K562 (cell line): Measurements from ENCODE around the gene DUSP16. TPM values are rescaled to one million over a fixed set of nuclear protein-coding genes. Genes with fewer than 3 reads are reported as not detected.

Source experiments
- BACH1 ChIP-seq: fragments of 200-800 bp; sonication (Bioruptor generic); IDR thresholded peaks from 2 replicates; pipeline ENCODE4 v1.6.1; 2016; ENCODE audit warnings: missing genetic modification characterization, missing compliant biosample characterization
- CAMTA2 ChIP-seq: fragments of 250-450 bp; sonication (Bioruptor Pico); conservative IDR thresholded peaks from 2 replicates; pipeline ENCODE4 v1.5.1; 2022
- CC2D1A ChIP-seq: fragments of 450-650 bp; IDR thresholded peaks from 2 replicates; pipeline ENCODE4 v1.6.1; 2017; ENCODE audit warnings: mild to moderate bottlenecking
- EHMT2 ChIP-seq: fragments of 450-650 bp; IDR thresholded peaks from 2 replicates; pipeline ENCODE4 v1.6.1; 2018; ENCODE audit warnings: antibody characterized with exemption
- EP400 ChIP-seq: fragments of 450-650 bp; IDR thresholded peaks from 2 replicates; pipeline ENCODE4 v1.6.1; 2017; ENCODE audit warnings: antibody characterized with exemption, mild to moderate bottlenecking, moderate library complexity
- EZH2 ChIP-seq: IDR thresholded peaks from 2 replicates; pipeline ENCODE4 v1.6.1; 2012; ENCODE audit warnings: low read depth, mild to moderate bottlenecking, inconsistent platforms, low read length, borderline replicate concordance
- POLR2AphosphoS2 ChIP-seq: IDR thresholded peaks from 2 replicates; pipeline ENCODE4 v1.6.1; 2012; ENCODE audit warnings: low read length, improper control_type of control experiment
- RBM17 ChIP-seq: fragments of 200-400 bp; formaldehyde crosslinking; IDR thresholded peaks from 2 replicates; pipeline ENCODE4 v1.6.1; 2017; ENCODE audit warnings: low read depth, mild to moderate bottlenecking, low read length, borderline replicate concordance
- RBM22 ChIP-seq: fragments of 200-400 bp; formaldehyde crosslinking; IDR thresholded peaks from 2 replicates; pipeline ENCODE4 v1.6.1; 2018; ENCODE audit warnings: low read length, low read depth; ENCODE audit not compliant: poor library complexity, severe bottlenecking
- U2AF1 ChIP-seq: fragments of 200-400 bp; formaldehyde crosslinking; optimal IDR thresholded peaks from 2 replicates; pipeline ENCODE3; 2017; ENCODE audit warnings: mild to moderate bottlenecking, low read depth, low read length, moderate library complexity
- ZFPM2 ChIP-seq: fragments of 250-450 bp; sonication (Bioruptor Pico); IDR thresholded peaks from 2 replicates; pipeline ENCODE4 v1.5.1; 2022; ENCODE audit warnings: mild to moderate bottlenecking
- ZNF140 ChIP-seq: fragments of 250-450 bp; sonication (Bioruptor Pico); IDR thresholded peaks from 2 replicates; pipeline ENCODE4 v1.8.0; 2021; ENCODE audit warnings: moderate library complexity, mild to moderate bottlenecking, inconsistent platforms
- ZNF146 ChIP-seq: IDR thresholded peaks from one replicate; pipeline ENCODE4 v1.6.1; 2018; ENCODE audit warnings: missing compliant biosample characterization; ENCODE audit not compliant: unreplicated experiment
- ZNF668 ChIP-seq: fragments of 250-450 bp; sonication (Bioruptor Pico); IDR thresholded peaks from 2 replicates; pipeline ENCODE4 v1.8.0; 2022; ENCODE audit warnings: mild to moderate bottlenecking, inconsistent platforms
- polyA plus RNA-seq, 8 experiments: library from polyadenylated mRNA; depleted of rRNA in 4 of 8; stranded (reverse) in 5 of 8; unstranded in 3 of 8; fragments of >200 nt; fragmentation: Nextera tagmentation in 2 of 8; fragmentation: Illumina TruSeq in 1 of 8; extraction: Ambion mirVana in 2 of 8; extraction: Trizol in 1 of 8; gene quantifications; 2 replicates each; pipeline versions ENCODE4 v1.2.1 to v1.2.3, GENCODE V29; 2011 to 2014; ENCODE audit warnings: inconsistent platforms in 1 of 8, missing spikeins in 1 of 8
- total RNA-seq, 7 experiments: library from RNA; depleted of rRNA in 6 of 7; stranded (reverse); fragments of >200 nt in 6 of 7; fragmentation: Illumina TruSeq in 2 of 7; extraction: Trizol in 2 of 7; gene quantifications; 2 replicates each; pipeline versions ENCODE4 v1.2.1 to v1.2.3, GENCODE V29; 2011 to 2021; ENCODE audit warnings: low replicate concordance in 1 of 7
- TF ChIP-seq, protein P1 (sequence below): fragments of 450-650 bp; formaldehyde crosslinking; IDR thresholded peaks from 2 replicates; pipeline ENCODE4 v1.4.0; 2022; ENCODE audit warnings: mild to moderate bottlenecking, moderate library complexity
- TF ChIP-seq, protein P2 (sequence below): fragments of 250-450 bp; sonication (Bioruptor Pico); IDR thresholded peaks from 2 replicates; pipeline ENCODE4 v1.8.0; 2021; ENCODE audit warnings: mild to moderate bottlenecking, moderate library complexity
- TF ChIP-seq, protein P3 (sequence below): fragments of 200-800 bp; sonication (Bioruptor generic); IDR thresholded peaks from 2 replicates; pipeline ENCODE4 v1.6.1; 2016; ENCODE audit warnings: missing genetic modification characterization, missing compliant biosample characterization
- TF ChIP-seq, protein P4 (sequence below): fragments of 250-450 bp; sonication (Bioruptor Pico); IDR thresholded peaks from 2 replicates; pipeline ENCODE4 v1.4.0; 2020; ENCODE audit warnings: mild to moderate bottlenecking
- TF ChIP-seq, protein P5 (sequence below): fragments of 250-450 bp; sonication (Bioruptor Pico); IDR thresholded peaks from 2 replicates; pipeline ENCODE4 v1.5.0; 2021

DUSP16 gene
- total and polyA plus RNA-seq, 9 of the 15 experiments (the other 6 are each of a cell fraction or from before 2014, with no cell fraction given): 0.70 to 12.3 (median 5.7) TPM

DNA sequence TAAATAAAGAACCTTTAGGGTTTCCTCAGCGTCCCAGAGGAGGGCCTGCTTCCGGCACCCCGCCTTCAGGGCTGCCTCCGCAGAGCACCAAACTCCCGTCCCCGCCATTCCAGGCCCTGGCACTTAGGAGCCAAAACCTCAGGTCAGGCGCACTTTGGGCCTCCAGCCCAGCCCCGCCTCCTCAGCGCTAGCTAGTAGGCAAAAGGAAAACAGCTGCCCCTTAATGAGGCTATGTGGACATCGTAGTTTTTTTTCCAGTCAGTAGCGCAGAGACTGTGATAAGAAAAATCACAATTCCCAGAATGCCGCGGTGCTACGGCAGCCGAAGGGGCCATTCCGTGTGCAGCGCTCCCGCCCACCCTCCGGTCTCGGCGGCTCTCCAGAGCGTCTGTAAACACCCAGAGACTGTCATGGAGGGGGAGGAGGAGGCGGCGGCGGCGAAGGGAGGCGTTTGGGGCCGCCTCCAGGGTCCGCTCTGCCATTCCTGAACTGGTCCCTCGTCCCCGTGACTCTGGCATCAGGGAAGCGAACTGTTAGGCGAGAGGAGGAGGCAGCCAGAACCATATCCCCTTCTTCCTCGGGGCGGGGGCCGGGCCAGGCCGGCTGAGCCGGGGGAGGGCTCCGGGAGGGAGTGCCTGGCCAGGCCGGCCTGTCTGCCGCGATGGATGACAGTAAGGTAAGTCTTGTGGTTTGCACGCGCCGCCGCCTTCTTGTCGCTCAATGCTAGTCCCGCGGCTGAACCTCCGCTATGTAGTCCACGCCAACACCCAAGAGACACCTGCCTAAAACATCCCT is 49.0 kb upstream of the DUSP16 start, which contains the start of gene CREBL2 (continued):
- TF ChIP-seq, protein P1, sequence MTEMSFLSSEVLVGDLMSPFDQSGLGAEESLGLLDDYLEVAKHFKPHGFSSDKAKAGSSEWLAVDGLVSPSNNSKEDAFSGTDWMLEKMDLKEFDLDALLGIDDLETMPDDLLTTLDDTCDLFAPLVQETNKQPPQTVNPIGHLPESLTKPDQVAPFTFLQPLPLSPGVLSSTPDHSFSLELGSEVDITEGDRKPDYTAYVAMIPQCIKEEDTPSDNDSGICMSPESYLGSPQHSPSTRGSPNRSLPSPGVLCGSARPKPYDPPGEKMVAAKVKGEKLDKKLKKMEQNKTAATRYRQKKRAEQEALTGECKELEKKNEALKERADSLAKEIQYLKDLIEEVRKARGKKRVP (CRISPR knock-in tag): no peak
- TF ChIP-seq, protein P2, sequence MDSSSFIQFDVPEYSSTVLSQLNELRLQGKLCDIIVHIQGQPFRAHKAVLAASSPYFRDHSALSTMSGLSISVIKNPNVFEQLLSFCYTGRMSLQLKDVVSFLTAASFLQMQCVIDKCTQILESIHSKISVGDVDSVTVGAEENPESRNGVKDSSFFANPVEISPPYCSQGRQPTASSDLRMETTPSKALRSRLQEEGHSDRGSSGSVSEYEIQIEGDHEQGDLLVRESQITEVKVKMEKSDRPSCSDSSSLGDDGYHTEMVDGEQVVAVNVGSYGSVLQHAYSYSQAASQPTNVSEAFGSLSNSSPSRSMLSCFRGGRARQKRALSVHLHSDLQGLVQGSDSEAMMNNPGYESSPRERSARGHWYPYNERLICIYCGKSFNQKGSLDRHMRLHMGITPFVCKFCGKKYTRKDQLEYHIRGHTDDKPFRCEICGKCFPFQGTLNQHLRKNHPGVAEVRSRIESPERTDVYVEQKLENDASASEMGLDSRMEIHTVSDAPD (CRISPR knock-in tag): no peak
- no peak for TF ChIP-seq BACH1 (tag)
- no peak for TF ChIP-seq CAMTA2 (CRISPR knock-in tag)
- TF ChIP-seq RBM17: no peak
- peak; percentile 46; the same call in 1 of the 2 replicates for TF ChIP-seq CC2D1A
- no peak for TF ChIP-seq POLR2AphosphoS2
- no peak for TF ChIP-seq RBM22
- TF ChIP-seq ZNF668 (CRISPR knock-in tag): no peak
- no peak for TF ChIP-seq EZH2
- TF ChIP-seq ZFPM2: no peak
- TF ChIP-seq EP400: peak; percentile 80
- TF ChIP-seq, protein P3, sequence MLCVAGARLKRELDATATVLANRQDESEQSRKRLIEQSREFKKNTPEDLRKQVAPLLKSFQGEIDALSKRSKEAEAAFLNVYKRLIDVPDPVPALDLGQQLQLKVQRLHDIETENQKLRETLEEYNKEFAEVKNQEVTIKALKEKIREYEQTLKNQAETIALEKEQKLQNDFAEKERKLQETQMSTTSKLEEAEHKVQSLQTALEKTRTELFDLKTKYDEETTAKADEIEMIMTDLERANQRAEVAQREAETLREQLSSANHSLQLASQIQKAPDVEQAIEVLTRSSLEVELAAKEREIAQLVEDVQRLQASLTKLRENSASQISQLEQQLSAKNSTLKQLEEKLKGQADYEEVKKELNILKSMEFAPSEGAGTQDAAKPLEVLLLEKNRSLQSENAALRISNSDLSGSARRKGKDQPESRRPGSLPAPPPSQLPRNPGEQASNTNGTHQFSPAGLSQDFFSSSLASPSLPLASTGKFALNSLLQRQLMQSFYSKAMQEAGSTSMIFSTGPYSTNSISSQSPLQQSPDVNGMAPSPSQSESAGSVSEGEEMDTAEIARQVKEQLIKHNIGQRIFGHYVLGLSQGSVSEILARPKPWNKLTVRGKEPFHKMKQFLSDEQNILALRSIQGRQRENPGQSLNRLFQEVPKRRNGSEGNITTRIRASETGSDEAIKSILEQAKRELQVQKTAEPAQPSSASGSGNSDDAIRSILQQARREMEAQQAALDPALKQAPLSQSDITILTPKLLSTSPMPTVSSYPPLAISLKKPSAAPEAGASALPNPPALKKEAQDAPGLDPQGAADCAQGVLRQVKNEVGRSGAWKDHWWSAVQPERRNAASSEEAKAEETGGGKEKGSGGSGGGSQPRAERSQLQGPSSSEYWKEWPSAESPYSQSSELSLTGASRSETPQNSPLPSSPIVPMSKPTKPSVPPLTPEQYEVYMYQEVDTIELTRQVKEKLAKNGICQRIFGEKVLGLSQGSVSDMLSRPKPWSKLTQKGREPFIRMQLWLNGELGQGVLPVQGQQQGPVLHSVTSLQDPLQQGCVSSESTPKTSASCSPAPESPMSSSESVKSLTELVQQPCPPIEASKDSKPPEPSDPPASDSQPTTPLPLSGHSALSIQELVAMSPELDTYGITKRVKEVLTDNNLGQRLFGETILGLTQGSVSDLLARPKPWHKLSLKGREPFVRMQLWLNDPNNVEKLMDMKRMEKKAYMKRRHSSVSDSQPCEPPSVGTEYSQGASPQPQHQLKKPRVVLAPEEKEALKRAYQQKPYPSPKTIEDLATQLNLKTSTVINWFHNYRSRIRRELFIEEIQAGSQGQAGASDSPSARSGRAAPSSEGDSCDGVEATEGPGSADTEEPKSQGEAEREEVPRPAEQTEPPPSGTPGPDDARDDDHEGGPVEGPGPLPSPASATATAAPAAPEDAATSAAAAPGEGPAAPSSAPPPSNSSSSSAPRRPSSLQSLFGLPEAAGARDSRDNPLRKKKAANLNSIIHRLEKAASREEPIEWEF (CRISPR knock-in tag): no peak
- TF ChIP-seq, protein P4, sequence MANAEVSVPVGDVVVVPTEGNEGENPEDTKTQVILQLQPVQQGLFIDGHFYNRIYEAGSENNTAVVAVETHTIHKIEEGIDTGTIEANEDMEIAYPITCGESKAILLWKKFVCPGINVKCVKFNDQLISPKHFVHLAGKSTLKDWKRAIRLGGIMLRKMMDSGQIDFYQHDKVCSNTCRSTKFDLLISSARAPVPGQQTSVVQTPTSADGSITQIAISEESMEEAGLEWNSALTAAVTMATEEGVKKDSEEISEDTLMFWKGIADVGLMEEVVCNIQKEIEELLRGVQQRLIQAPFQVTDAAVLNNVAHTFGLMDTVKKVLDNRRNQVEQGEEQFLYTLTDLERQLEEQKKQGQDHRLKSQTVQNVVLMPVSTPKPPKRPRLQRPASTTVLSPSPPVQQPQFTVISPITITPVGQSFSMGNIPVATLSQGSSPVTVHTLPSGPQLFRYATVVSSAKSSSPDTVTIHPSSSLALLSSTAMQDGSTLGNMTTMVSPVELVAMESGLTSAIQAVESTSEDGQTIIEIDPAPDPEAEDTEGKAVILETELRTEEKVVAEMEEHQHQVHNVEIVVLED (CRISPR knock-in tag): no peak
- TF ChIP-seq U2AF1: no peak
- TF ChIP-seq ZNF140 (CRISPR knock-in tag): no peak
- TF ChIP-seq EHMT2: no peak
- TF ChIP-seq, protein P5, sequence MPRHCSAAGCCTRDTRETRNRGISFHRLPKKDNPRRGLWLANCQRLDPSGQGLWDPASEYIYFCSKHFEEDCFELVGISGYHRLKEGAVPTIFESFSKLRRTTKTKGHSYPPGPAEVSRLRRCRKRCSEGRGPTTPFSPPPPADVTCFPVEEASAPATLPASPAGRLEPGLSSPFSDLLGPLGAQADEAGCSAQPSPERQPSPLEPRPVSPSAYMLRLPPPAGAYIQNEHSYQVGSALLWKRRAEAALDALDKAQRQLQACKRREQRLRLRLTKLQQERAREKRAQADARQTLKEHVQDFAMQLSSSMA (CRISPR knock-in tag): no peak
- TF ChIP-seq ZNF146: no peak
